ENCODE data around the gene TMEM163.

- TF ChIP-seq YY1 (IDR thresholded peaks at IDR 0.05; ENCODE audit: low read depth) (no peak), TAF1 (IDR thresholded peaks at IDR 0.05; ENCODE audit: low read depth) (no peak), CREB1 (IDR thresholded peaks at IDR 0.05; ENCODE audit: low read depth) (no peak), CEBPB (IDR thresholded peaks at IDR 0.05) (no peak), REST (IDR thresholded peaks at IDR 0.05; ENCODE audit: low read depth) (no peak), USF1 (IDR thresholded peaks at IDR 0.05) (no peak), TCF12 (IDR thresholded peaks at IDR 0.05; ENCODE audit: low read depth) (no peak), FOXM1 (IDR thresholded peaks at IDR 0.05; ENCODE audit: borderline replicate concordance, low read depth) (no peak), MAX (IDR thresholded peaks at IDR 0.05) (no peak), RAD21 (IDR thresholded peaks at IDR 0.05; ENCODE audit: low read depth) (no peak), NFIC (IDR thresholded peaks at IDR 0.05) (no peak), EGR1 (IDR thresholded peaks at IDR 0.05) (no peak)
Measured at GRCh38 chr2:134458950-134459349, 259.9 kb downstream of the TMEM163 start.
